K562 (cell line): ENCODE data around the gene DBX2. TPM values are rescaled to one million over a fixed set of nuclear protein-coding genes. Genes with fewer than 3 reads are reported as not detected.

Source experiments
- ATAC-seq: fragments of 200-7000 bp; cut with Tn5 transposase; 3 replicates; pipeline ENCODE4 v1.9.1; 2020; ENCODE audit warnings: moderate library complexity
- BruUV-seq: library from RNA; stranded (reverse); fragments of 400-500 nt; replicated peaks from 2 replicates; lab custom pipeline; 2021; lab: Mats Ljungman, UMichigan
- CTCF ChIA-PET: fragments of 300-600 bp; formaldehyde crosslinking; extraction: SDS; loops from one replicate; lab custom pipeline; 2021; ENCODE audit warnings: low intra/inter-chr PET ratio; lab: Yijun Ruan, JAX
- POLR2A ChIA-PET: fragments of 300-600, 350-650 bp; sonication (Branson Sonifier 250); formaldehyde crosslinking; extraction: SDS; loops from one replicate; lab custom pipeline; 2021; ENCODE audit warnings: antibody characterized with exemption, inconsistent platforms; lab: Yijun Ruan, JAX
- DNase-seq, 4 experiments: peaks; one replicate each; pipeline versions ENCODE4 v3.0.0 to v3.0.0-alpha.2; 2011 to 2018; ENCODE audit warnings: low spot score in 3 of 4, mixed read lengths in 3 of 4; ENCODE audit errors: extremely low read depth in 1 of 4
- FAIRE-seq: peaks from 2 replicates; lab custom pipeline; 2011; peaks lifted over from hg19 to GRCh38; lab: Jason Lieb, UNC
- H2AFZ ChIP-seq: 2 replicates; pipeline ENCODE4 v1.6.0; 2011; ENCODE audit warnings: low read depth, low read length, control low read depth, inconsistent platforms
- H3K27ac ChIP-seq: fragments of 200-600 bp; 3 replicates; pipeline ENCODE4 v1.8.0; 2011; ENCODE audit warnings: low read depth, mild to moderate bottlenecking, control low read depth, inconsistent platforms, low read length, moderate library complexity, mixed read lengths; ENCODE audit errors: extremely low read depth
- H3K27me3 ChIP-seq, 2 experiments: fragments of 300-600 bp in 1 of 2; 2 replicates in 1 of 2; 3 replicates in 1 of 2; pipeline versions ENCODE4 v1.6.0 to v1.8.0; 2011; ENCODE audit warnings: inconsistent platforms in 2 of 2, low read length in 2 of 2, mild to moderate bottlenecking in 1 of 2, mixed read lengths in 1 of 2, moderate library complexity in 1 of 2; ENCODE audit not compliant: control insufficient read depth in 2 of 2, insufficient read depth in 2 of 2
- H3K36me3 ChIP-seq: fragments of 300-600 bp; 3 replicates; pipeline ENCODE4 v1.8.0; 2011; ENCODE audit warnings: mild to moderate bottlenecking, low read length, inconsistent platforms; ENCODE audit not compliant: control insufficient read depth, insufficient read depth
- H3K4me1 ChIP-seq, 2 experiments: fragments of 200-600 bp in 1 of 2; replicated peaks in 1 of 2; 2 replicates in 1 of 2; 3 replicates in 1 of 2; pipeline versions ENCODE4 v1.5.1 to v1.8.0; 2011; ENCODE audit warnings: inconsistent platforms in 2 of 2, low read length in 2 of 2, mild to moderate bottlenecking in 1 of 2, mixed read lengths in 1 of 2, moderate library complexity in 1 of 2; ENCODE audit not compliant: control insufficient read depth in 2 of 2, insufficient read depth in 2 of 2
- H3K4me2 ChIP-seq: 2 replicates; pipeline ENCODE4 v1.6.1; 2011; ENCODE audit warnings: low read length, control low read depth, inconsistent platforms, mixed read lengths; ENCODE audit not compliant: insufficient read depth
- H3K4me3 ChIP-seq: fragments of 200-600 bp; sonication (generic), shearing (Covaris generic); 2 replicates; pipeline ENCODE4 v1.5.1; 2016; ENCODE audit warnings: control low read depth, inconsistent platforms
- H3K79me2 ChIP-seq: fragments of 200-600 bp; 3 replicates; pipeline ENCODE4 v1.8.0; 2011; ENCODE audit warnings: low read length, inconsistent platforms; ENCODE audit not compliant: control insufficient read depth, insufficient read depth
- H3K9ac ChIP-seq, 2 experiments: 2 replicates each; pipeline versions ENCODE4 v1.6.0 to v1.6.1; 2011; ENCODE audit warnings: low read depth in 2 of 2, low read length in 2 of 2, control low read depth in 1 of 2, inconsistent platforms in 1 of 2, mild to moderate bottlenecking in 1 of 2, mixed read lengths in 1 of 2; ENCODE audit not compliant: insufficient read depth in 1 of 2
- H3K9me1 ChIP-seq: one replicate; pipeline ENCODE4 v1.6.0; 2011; ENCODE audit warnings: inconsistent platforms, mild to moderate bottlenecking, low read length, moderate library complexity; ENCODE audit not compliant: control insufficient read depth, insufficient read depth
- H3K9me3 ChIP-seq: replicated peaks from 2 replicates; pipeline ENCODE4 v1.5.1; 2011; ENCODE audit warnings: low read depth, low read length, inconsistent platforms; ENCODE audit not compliant: control insufficient read depth, insufficient read depth
- H4K20me1 ChIP-seq: replicated peaks from 2 replicates; pipeline ENCODE4 v1.6.1; 2011; ENCODE audit warnings: low read length, inconsistent platforms, mixed read lengths; ENCODE audit not compliant: control insufficient read depth, insufficient read depth
- ARNT ChIP-seq, 2 experiments: fragments of 450-650 bp; IDR thresholded peaks; 2 replicates each; pipeline ENCODE4 v1.6.1; 2016; ENCODE audit warnings: mild to moderate bottlenecking in 1 of 2
- BACH1 ChIP-seq: fragments of 200-800 bp; sonication (Bioruptor generic); IDR thresholded peaks from 2 replicates; pipeline ENCODE4 v1.6.1; 2016; ENCODE audit warnings: missing genetic modification characterization, missing compliant biosample characterization
- CCNT2 ChIP-seq: IDR thresholded peaks from 2 replicates; pipeline ENCODE4 v1.6.1; 2011; ENCODE audit warnings: borderline replicate concordance, low read depth, mild to moderate bottlenecking, moderate library complexity, mixed read lengths, low read length; ENCODE audit not compliant: insufficient read length; ENCODE audit errors: extremely low read depth
- ILF3 ChIP-seq: fragments of 450-650 bp; IDR thresholded peaks from 2 replicates; pipeline ENCODE4 v1.6.1; 2018; ENCODE audit warnings: antibody characterized with exemption, mild to moderate bottlenecking, moderate library complexity, borderline replicate concordance
- NFIC ChIP-seq: fragments of 450-650 bp; IDR thresholded peaks from 2 replicates; pipeline ENCODE4 v1.6.1; 2017; ENCODE audit warnings: mild to moderate bottlenecking, inconsistent platforms
- NFRKB ChIP-seq: fragments of 450-650 bp; IDR thresholded peaks from 2 replicates; pipeline ENCODE4 v1.6.1; 2016; ENCODE audit warnings: low read depth
- SAFB2 ChIP-seq: fragments of 200-400 bp; formaldehyde crosslinking; IDR thresholded peaks from 2 replicates; pipeline ENCODE4 v1.6.1; 2018; ENCODE audit warnings: borderline replicate concordance, low read length, low read depth, moderate library complexity; ENCODE audit not compliant: severe bottlenecking
- SP1 ChIP-seq: sonication (generic); formaldehyde crosslinking; IDR thresholded peaks from 2 replicates; pipeline ENCODE4 v1.8.1; 2022; ENCODE audit warnings: mild to moderate bottlenecking, missing genetic modification reagents
- ZBTB17 ChIP-seq: fragments of 450-650 bp; formaldehyde crosslinking; IDR thresholded peaks from 2 replicates; pipeline ENCODE4 v1.4.0; 2020; ENCODE audit warnings: mild to moderate bottlenecking
- ZBTB33 ChIP-seq: sonication (generic); formaldehyde crosslinking; IDR thresholded peaks from 2 replicates; pipeline ENCODE4 v1.8.1; 2023; ENCODE audit warnings: mild to moderate bottlenecking, missing genetic modification reagents
- ZNF445 ChIP-seq: fragments of 250-450 bp; sonication (Bioruptor Pico); IDR thresholded peaks from 2 replicates; pipeline ENCODE4 v1.4.0; 2020; ENCODE audit warnings: low read depth, mild to moderate bottlenecking, moderate library complexity
- ZNF589 ChIP-seq: fragments of 200-800 bp; sonication (Bioruptor generic); IDR thresholded peaks from 2 replicates; pipeline ENCODE4 v1.6.1; 2016; ENCODE audit warnings: low read depth, missing genetic modification characterization, missing compliant biosample characterization
- in situ Hi-C: fragments of 300-500 bp; cut with MboI; formaldehyde crosslinking; loops from 4 replicates; pipeline ENCODE4 v1.15.0; 2018; ENCODE audit warnings: inconsistent platforms, mixed read lengths
- intact Hi-C: fragments of 100-400 bp; cut with micrococcal nuclease; formaldehyde crosslinking; loops from 2 replicates; pipeline ENCODE4 v1.14.2; 2022
- polyA plus RNA-seq, 8 experiments: library from polyadenylated mRNA; depleted of rRNA in 4 of 8; stranded (reverse) in 5 of 8; unstranded in 3 of 8; fragments of >200 nt; fragmentation: Nextera tagmentation in 2 of 8; fragmentation: Illumina TruSeq in 1 of 8; extraction: Ambion mirVana in 2 of 8; extraction: Trizol in 1 of 8; gene quantifications; 2 replicates each; pipeline versions ENCODE4 v1.2.1 to v1.2.3, GENCODE V29; 2011 to 2014; ENCODE audit warnings: inconsistent platforms in 1 of 8, missing spikeins in 1 of 8
- total RNA-seq, 7 experiments: library from RNA; depleted of rRNA in 6 of 7; stranded (reverse); fragments of >200 nt in 6 of 7; fragmentation: Illumina TruSeq in 2 of 7; extraction: Trizol in 2 of 7; gene quantifications; 2 replicates each; pipeline versions ENCODE4 v1.2.1 to v1.2.3, GENCODE V29; 2011 to 2021; ENCODE audit warnings: low replicate concordance in 1 of 7
- TF ChIP-seq, protein P1 (sequence below), 3 experiments: IDR thresholded peaks in 2 of 3; conservative IDR thresholded peaks in 1 of 3; 2 replicates each; pipeline ENCODE4 v1.5.1; 2011 to 2012; ENCODE audit warnings: low read length in 3 of 3, mild to moderate bottlenecking in 3 of 3, control low read depth in 2 of 3, improper control_type of control experiment in 1 of 3, inconsistent platforms in 1 of 3, low read depth in 1 of 3, mixed read lengths in 1 of 3, moderate library complexity in 1 of 3; ENCODE audit not compliant: insufficient read depth in 2 of 3

Gene DBX2
- total and polyA plus RNA-seq, 9 of the 15 experiments (the other 6 are each of a cell fraction or from before 2014, with no cell fraction given): not detected

- FAIRE-seq: no peak
- POLR2A ChIA-PET: interaction anchor here (0.7 kb wide), 1 partner anchor 11 kb away, joined by 3 read pairs; no protein-coding TSS in a partner anchor
- no TSS peak for BruUV-seq
These were observed 10.1 kb upstream of the DBX2 start for GRCh38 chr12:45060976-45061375.

More at GRCh38 chr12:45060976-45061375, 10.1 kb upstream of the DBX2 start:
- CTCF ChIA-PET: no interaction called here
- no peaks in the 10 kb centered on the region for H3K36me3 ChIP-seq
- H3K9me1 ChIP-seq: no peaks in the 10 kb centered on the region
- no peak for ATAC-seq
- H3K27me3 ChIP-seq: no peaks in the 10 kb centered on the region; a peak in 1 of 5 replicates
- H3K4me3 ChIP-seq: no peak overlapping the region
- no peak for DNase-seq
- H3K79me2 ChIP-seq: no peaks in the 10 kb centered on the region
- TF ChIP-seq ZNF445 (CRISPR knock-in tag): no peak
- TF ChIP-seq ILF3: no peak
- TF ChIP-seq ZNF589 (CRISPR knock-in tag): no peak
- TF ChIP-seq ZBTB33 (CRISPR knock-in tag): no peak
- TF ChIP-seq, protein P1, sequence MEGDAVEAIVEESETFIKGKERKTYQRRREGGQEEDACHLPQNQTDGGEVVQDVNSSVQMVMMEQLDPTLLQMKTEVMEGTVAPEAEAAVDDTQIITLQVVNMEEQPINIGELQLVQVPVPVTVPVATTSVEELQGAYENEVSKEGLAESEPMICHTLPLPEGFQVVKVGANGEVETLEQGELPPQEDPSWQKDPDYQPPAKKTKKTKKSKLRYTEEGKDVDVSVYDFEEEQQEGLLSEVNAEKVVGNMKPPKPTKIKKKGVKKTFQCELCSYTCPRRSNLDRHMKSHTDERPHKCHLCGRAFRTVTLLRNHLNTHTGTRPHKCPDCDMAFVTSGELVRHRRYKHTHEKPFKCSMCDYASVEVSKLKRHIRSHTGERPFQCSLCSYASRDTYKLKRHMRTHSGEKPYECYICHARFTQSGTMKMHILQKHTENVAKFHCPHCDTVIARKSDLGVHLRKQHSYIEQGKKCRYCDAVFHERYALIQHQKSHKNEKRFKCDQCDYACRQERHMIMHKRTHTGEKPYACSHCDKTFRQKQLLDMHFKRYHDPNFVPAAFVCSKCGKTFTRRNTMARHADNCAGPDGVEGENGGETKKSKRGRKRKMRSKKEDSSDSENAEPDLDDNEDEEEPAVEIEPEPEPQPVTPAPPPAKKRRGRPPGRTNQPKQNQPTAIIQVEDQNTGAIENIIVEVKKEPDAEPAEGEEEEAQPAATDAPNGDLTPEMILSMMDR (IDR thresholded peaks at IDR 0.05 in 2 of 3, conservative IDR thresholded peaks at IDR 0.05 in 1 of 3; ENCODE audit: insufficient read depth in 2 of 3, low read depth in 1 of 3, low read length in 3 of 3): no peak
- no peak for TF ChIP-seq SP1
- TF ChIP-seq BACH1 (tag): no peak
- no peak for TF ChIP-seq NFRKB
- TF ChIP-seq ARNT (IDR thresholded peaks at IDR 0.05): no peak
- no peak for TF ChIP-seq NFIC
- TF ChIP-seq SAFB2: no peak
- TF ChIP-seq ZBTB17 (CRISPR knock-in tag): no peak
- TF ChIP-seq CCNT2: no peak
- no peaks in the 10 kb centered on the region for H4K20me1 ChIP-seq
- no peaks in the 10 kb centered on the region for H3K9me3 ChIP-seq
- H2AFZ ChIP-seq: no peak overlapping the region
- in situ Hi-C loops (no loop called here), intact Hi-C loops (no loop called here)
- H3K4me1 ChIP-seq: no peaks in the 10 kb centered on the region
- H3K27ac ChIP-seq: no peak overlapping the region
- no peak overlapping the region for H3K9ac ChIP-seq
- no peak overlapping the region for H3K4me2 ChIP-seq
